Left lung (tissue), 10 donors: ENCODE measurements around the gene RPTOR. TPM values are rescaled to one million over a fixed set of nuclear protein-coding genes. Genes with fewer than 3 reads are reported as not detected.

ENCODE experiments used
- ATAC-seq: fragments of 200-7000 bp; cut with Tn5 transposase; one replicate; pipeline ENCODE4 v1.9.1; 2020; ENCODE audit warnings: moderate library complexity
- DNase-seq, 4 donors: peaks; one replicate each; pipeline ENCODE4 v3.0.0-alpha.2; 2013 to 2020
- H3K27ac ChIP-seq, 2 donors: fragments of 200-600 bp; sonication (generic) in 1 of 2; one replicate each; pipeline versions ENCODE4 v1.5.0 to v1.8.0; 2020 to 2021
- H3K27me3 ChIP-seq, 2 donors: fragments of 200-600 bp; sonication (generic) in 1 of 2; one replicate each; pipeline versions ENCODE4 v1.5.0 to v1.8.0; 2020 to 2021
- H3K36me3 ChIP-seq, 2 donors: fragments of 200-600 bp; sonication (generic) in 1 of 2; one replicate each; pipeline versions ENCODE4 v1.5.0 to v1.8.0; 2020 to 2021
- H3K4me1 ChIP-seq, 2 donors: fragments of 200-600 bp; one replicate each; pipeline ENCODE4 v1.8.0; 2021
- H3K4me3 ChIP-seq, 2 donors: fragments of 200-600 bp; sonication (generic) in 1 of 2; one replicate each; pipeline versions ENCODE4 v1.5.0 to v1.8.0; 2020 to 2021; ENCODE audit warnings: mild to moderate bottlenecking in 1 of 2
- H3K9me3 ChIP-seq, 2 donors: fragments of 200-600 bp; sonication (generic) in 1 of 2; one replicate each; pipeline versions ENCODE4 v1.5.0 to v1.8.0; 2020 to 2021
- CTCF ChIP-seq, 2 donors: fragments of 200-600 bp; sonication (generic) in 1 of 2; IDR thresholded peaks; one replicate each; pipeline versions ENCODE4 v1.5.0 to v1.8.0; 2021; ENCODE audit warnings: antibody characterized with exemption in 2 of 2
- intact Hi-C, 2 donors: fragments of 100-400 bp; cut with DNase I; formaldehyde crosslinking; loops; one replicate each; pipeline versions ENCODE4 v1.11.2 to v1.14.2; 2022
- polyA plus RNA-seq, 6 donors: library from polyadenylated mRNA; unstranded; fragments of 120-200 nt; gene quantifications; one replicate each; pipeline ENCODE4 v1.2.1, GENCODE V29; 2013; ENCODE audit not compliant: insufficient read length in 6 of 6
- total RNA-seq, 2 donors: library from RNA; stranded (reverse); fragmentation: NEBNext Ultra II Directional; extraction: Animal tissue kit (Norgen Biotek cat#: 25700); gene quantifications; one replicate each; pipeline ENCODE4 v1.2.1, GENCODE V29; 2021
- donor health status: DM: no; HTN: yes; CAD: no.
- donor health status: DM: no; HTN: no; CAD: no.

Gene RPTOR
- total and polyA plus RNA-seq, 8 donors = 14.2 to 39.2 (median 20.7) TPM

- H3K36me3 ChIP-seq = no peaks in the 10 kb centered on the region
- intact Hi-C loops = loop anchor here in 1 of 2 donors (5.0 kb wide), 1 partner anchor 555 kb away; no protein-coding TSS in a partner anchor
- no peak for ATAC-seq
- H3K9me3 ChIP-seq = no peaks in the 10 kb centered on the region
- H3K4me3 ChIP-seq = no peak overlapping the region
- DNase-seq = peak in 1 of 4 donors; percentile 47
- H3K27ac ChIP-seq = no peak overlapping the region
- H3K4me1 ChIP-seq = peaks cover 5 to 20% of the 10 kb centered on the region in 2 donors
- H3K27me3 ChIP-seq = peaks cover 0 to 24% of the 10 kb centered on the region in 2 donors
- no peak for TF ChIP-seq CTCF (IDR thresholded peaks at IDR 0.05)
Observed at GRCh38 chr17:80982426-80982974, 437.9 kb downstream of the RPTOR start.

GRCh38 chr17:80983545-80983944 is 438.9 kb downstream of the RPTOR start:
- Histone ChIP-seq H3K36me3 (no peaks in the 10 kb centered on the region), H3K9me3 (no peaks in the 10 kb centered on the region), H3K4me3 (no peak overlapping the region), H3K4me1 (peaks cover 5 to 23% of the 10 kb centered on the region in 2 donors), H3K27me3 (peaks cover 0 to 24% of the 10 kb centered on the region in 2 donors), H3K27ac (no peak overlapping the region)
- no peak for ATAC-seq
- DNase-seq = no peak
- intact Hi-C loops = loop anchor here in 1 of 2 donors (5.0 kb wide), 1 partner anchor 556 kb away; no protein-coding TSS in a partner anchor
- TF ChIP-seq CTCF (IDR thresholded peaks at IDR 0.05) = no peak

GRCh38 chr17:80984749-80985148 is 440.1 kb downstream of the RPTOR start:
- no peaks in the 10 kb centered on the region for H3K36me3 ChIP-seq
- no peak overlapping the region for H3K4me3 ChIP-seq
- ATAC-seq = peak; percentile 29
- TF ChIP-seq CTCF (IDR thresholded peaks at IDR 0.05) = no peak
- H3K4me1 ChIP-seq = peaks cover 11 to 30% of the 10 kb centered on the region in 2 donors
- no peaks in the 10 kb centered on the region for H3K9me3 ChIP-seq
- H3K27me3 ChIP-seq = peaks cover 0 to 20% of the 10 kb centered on the region in 2 donors
- intact Hi-C loops = loop anchor here in 1 of 2 donors (5.0 kb wide), 2 partner anchors 118 to 557 kb away; no protein-coding TSS in a partner anchor
- DNase-seq = no peak
- H3K27ac ChIP-seq = no peak overlapping the region

GRCh38 chr17:80986046-80986445 is 441.4 kb downstream of the RPTOR start:
- no peak overlapping the region for H3K4me3 ChIP-seq
- no peaks in the 10 kb centered on the region for H3K36me3 ChIP-seq
- intact Hi-C loops = loop anchor here in 1 of 2 donors (5.0 kb wide), 1 partner anchor 116 kb away; no protein-coding TSS in a partner anchor
- ATAC-seq (no peak), DNase-seq (no peak)
- peaks cover 0 to 11% of the 10 kb centered on the region in 2 donors for H3K27me3 ChIP-seq
- H3K4me1 ChIP-seq = peaks cover 8 to 32% of the 10 kb centered on the region in 2 donors
- no peaks in the 10 kb centered on the region for H3K9me3 ChIP-seq
- TF ChIP-seq CTCF (IDR thresholded peaks at IDR 0.05) = no peak
- no peak overlapping the region for H3K27ac ChIP-seq

- peak in 1 of 2 donors; percentile 10 for TF ChIP-seq CTCF (IDR thresholded peaks at IDR 0.05)
- ATAC-seq (peak; percentile 32), DNase-seq (peak in 2 of 4 donors; percentile 55 to 88)
- Histone ChIP-seq H3K4me3 (no peak overlapping the region), H3K27ac (no peak overlapping the region), H3K4me1 (peaks cover 6 to 28% of the 10 kb centered on the region in 2 donors), H3K27me3 (peaks cover 0 to 2% of the 10 kb centered on the region in 2 donors), H3K9me3 (no peaks in the 10 kb centered on the region), H3K36me3 (no peaks in the 10 kb centered on the region)
- intact Hi-C loops = loop anchor here in 1 of 2 donors (5.0 kb wide), 1 partner anchor 115 kb away; no protein-coding TSS in a partner anchor
Observed at GRCh38 chr17:80986816-80987475, 442.3 kb downstream of the RPTOR start.
